Naive thymus-derived CD4-positive, alpha-beta T cell (primary cell): Measurements from ENCODE around the gene HECTD4. TPM values are rescaled to one million over a fixed set of nuclear protein-coding genes. Genes with fewer than 3 reads are reported as not detected.

Experiments used
- ATAC-seq: fragments of 150-1000 bp; cut with Tn5 transposase; 2 replicates; pipeline ENCODE4 v1.10.0; 2021; ENCODE audit warnings: mild to moderate bottlenecking, moderate library complexity
- CTCF ChIA-PET: fragments of 350-600 bp; sonication (Branson Sonifier 250); formaldehyde crosslinking; loops from one replicate; lab custom pipeline; 2021; ENCODE audit warnings: antibody characterized with exemption; lab: Charles Lee
- POLR2A ChIA-PET: fragments of 350-600 bp; sonication (Branson Sonifier 250); formaldehyde crosslinking; loops from one replicate; lab custom pipeline; 2021; ENCODE audit warnings: antibody characterized with exemption, inconsistent platforms; lab: Charles Lee
- DNase-seq, 9 donors: peaks; one replicate each; pipeline versions ENCODE4 v3.0.0 to v3.0.0-alpha.2; 2020 to 2022; ENCODE audit warnings: mixed read lengths in 1 of 9
- H3K27ac ChIP-seq: one replicate; pipeline ENCODE4 v1.7.0; 2013; ENCODE audit warnings: mild to moderate bottlenecking, low read depth, low read length, moderate library complexity
- H3K27me3 ChIP-seq, 2 donors: one replicate each; pipeline ENCODE4 v1.7.0; 2013; ENCODE audit warnings: low read length in 2 of 2, mild to moderate bottlenecking in 2 of 2, moderate library complexity in 2 of 2; ENCODE audit not compliant: control insufficient read depth in 2 of 2, insufficient read depth in 2 of 2
- H3K36me3 ChIP-seq, 3 experiments: 1 replicate in 2 of 3; 2 replicates in 1 of 3; pipeline ENCODE4 v1.7.0; 2013; ENCODE audit warnings: low read length in 3 of 3, mild to moderate bottlenecking in 3 of 3, moderate library complexity in 1 of 3; ENCODE audit not compliant: insufficient read depth in 3 of 3, control insufficient read depth in 2 of 3
- H3K4me1 ChIP-seq, 2 donors: one replicate each; pipeline ENCODE4 v1.7.0; 2013; ENCODE audit warnings: low read length in 2 of 2, mild to moderate bottlenecking in 2 of 2, moderate library complexity in 1 of 2; ENCODE audit not compliant: control insufficient read depth in 2 of 2, insufficient read depth in 2 of 2
- H3K4me3 ChIP-seq: 2 replicates; pipeline ENCODE4 v1.7.0; 2013; ENCODE audit warnings: mild to moderate bottlenecking, low read length
- H3K9me3 ChIP-seq, 3 experiments: 1 replicate in 2 of 3; 2 replicates in 1 of 3; pipeline ENCODE4 v1.7.0; 2013; ENCODE audit warnings: low read length in 3 of 3; ENCODE audit not compliant: control insufficient read depth in 2 of 3
- H3K27ac Mint-ChIP-seq, 9 donors: one replicate each; pipeline ENCODE4 v1.8.0; 2020 to 2022; ENCODE audit warnings: mixed read lengths in 9 of 9, mild to moderate bottlenecking in 8 of 9, moderate library complexity in 5 of 9, inconsistent platforms in 2 of 9
- H3K27me3 Mint-ChIP-seq, 5 donors: one replicate each; pipeline ENCODE4 v1.8.0; 2021 to 2022; ENCODE audit warnings: mixed read lengths in 5 of 5, mild to moderate bottlenecking in 1 of 5
- H3K36me3 Mint-ChIP-seq, 5 donors: one replicate each; pipeline ENCODE4 v1.8.0; 2020 to 2022; ENCODE audit warnings: mixed read lengths in 5 of 5, mild to moderate bottlenecking in 3 of 5, inconsistent platforms in 1 of 5
- H3K4me1 Mint-ChIP-seq, 7 donors: one replicate each; pipeline ENCODE4 v1.8.0; 2020 to 2022; ENCODE audit warnings: mixed read lengths in 7 of 7, mild to moderate bottlenecking in 3 of 7, inconsistent platforms in 1 of 7
- H3K4me3 Mint-ChIP-seq, 10 donors: one replicate each; pipeline ENCODE4 v1.8.0; 2020 to 2022; ENCODE audit warnings: mild to moderate bottlenecking in 10 of 10, mixed read lengths in 10 of 10, moderate library complexity in 6 of 10, inconsistent platforms in 2 of 10
- H3K9me3 Mint-ChIP-seq, 11 donors: one replicate each; pipeline ENCODE4 v1.8.0; 2020 to 2022; ENCODE audit warnings: mixed read lengths in 11 of 11, mild to moderate bottlenecking in 4 of 11, inconsistent platforms in 1 of 11, moderate library complexity in 1 of 11
- intact Hi-C, 2 donors: fragments of 100-400 bp; cut with micrococcal nuclease; formaldehyde crosslinking; loops; one replicate each; pipeline ENCODE4 v1.15.1; 2023
- polyA plus RNA-seq, 2 donors: library from polyadenylated mRNA; unstranded; fragments of 300-500 nt; fragmentation: Illumina TruSeq; gene quantifications; one replicate each; pipeline ENCODE4 v1.2.3, GENCODE V29; 2021
- total RNA-seq, 6 experiments: library from RNA in 5 of 6; stranded (reverse) in 5 of 6; gene quantifications; 1 replicate in 5 of 6; 2 replicates in 1 of 6; pipeline ENCODE4 v1.2.3 and lab custom pipeline; 2021 to 2026

Gene HECTD4
- total and polyA plus RNA-seq, 7 experiments from 2014 or later, result 3.1 to 57.7 (median 47.9) TPM

- no peak for DNase-seq
- no peak for ATAC-seq
- Mint-ChIP-seq H3K4me3 (no peak overlapping the region), H3K9me3 (peaks cover 0 to 12% (median 3%) of the 10 kb centered on the region in 11 donors), H3K27ac (no peak overlapping the region), H3K4me1 (peaks cover 0 to 9% (median 4%) of the 10 kb centered on the region in 7 donors), H3K27me3 (no peaks in the 10 kb centered on the region), H3K36me3 (peaks cover 15 to 42% (median 31%) of the 10 kb centered on the region in 5 donors)
- intact Hi-C loops, result no loop called here
- CTCF ChIA-PET, result no interaction called here
- H3K4me1 ChIP-seq, result no peaks in the 10 kb centered on the region
- no peaks in the 10 kb centered on the region for H3K27me3 ChIP-seq
- no peak overlapping the region for H3K4me3 ChIP-seq
- peaks cover 0 to 54% (median 4%) of the 10 kb centered on the region in 3 experiments for H3K36me3 ChIP-seq
- no peaks in the 10 kb centered on the region for H3K9me3 ChIP-seq
- POLR2A ChIA-PET, result no interaction called here
- no peak overlapping the region for H3K27ac ChIP-seq
Observed at GRCh38 chr12:112164011-112164660, 218.1 kb downstream of the HECTD4 start.

- Mint-ChIP-seq H3K27ac (no peak overlapping the region), H3K4me3 (no peak overlapping the region), H3K36me3 (peaks cover 15 to 48% (median 37%) of the 10 kb centered on the region in 5 donors), H3K9me3 (peaks cover 0 to 15% (median 9%) of the 10 kb centered on the region in 11 donors), H3K27me3 (no peaks in the 10 kb centered on the region), H3K4me1 (peaks cover 0 to 15% (median 10%) of the 10 kb centered on the region in 7 donors)
- Histone ChIP-seq H3K4me3 (no peak overlapping the region), H3K4me1 (peaks cover 0 to 1% of the 10 kb centered on the region in 2 donors), H3K27me3 (no peaks in the 10 kb centered on the region), H3K9me3 (peaks cover 0 to 5% (median 0%) of the 10 kb centered on the region in 3 experiments), H3K36me3 (peaks cover 0 to 60% (median 4%) of the 10 kb centered on the region in 3 experiments), H3K27ac (no peak overlapping the region)
- CTCF ChIA-PET, result no interaction called here
- DNase-seq, result no peak
- intact Hi-C loops, result no loop called here
- no peak for ATAC-seq
- POLR2A ChIA-PET, result no interaction called here
Observed at GRCh38 chr12:112163471-112163991, 218.7 kb downstream of the HECTD4 start.

GRCh38 chr12:112163056-112163455, 219.2 kb downstream of the HECTD4 start:
- H3K27me3 Mint-ChIP-seq, result no peaks in the 10 kb centered on the region
- no peak overlapping the region for H3K4me3 Mint-ChIP-seq
- ATAC-seq (no peak), DNase-seq (no peak)
- Histone ChIP-seq H3K4me3 (no peak overlapping the region), H3K36me3 (peaks cover 0 to 65% (median 4%) of the 10 kb centered on the region in 3 experiments), H3K27ac (no peak overlapping the region), H3K27me3 (no peaks in the 10 kb centered on the region), H3K9me3 (peaks cover 0 to 9% (median 0%) of the 10 kb centered on the region in 3 experiments), H3K4me1 (peaks cover 3 to 6% of the 10 kb centered on the region in 2 donors)
- peaks cover 1 to 20% (median 15%) of the 10 kb centered on the region in 7 donors for H3K4me1 Mint-ChIP-seq
- H3K36me3 Mint-ChIP-seq, result peaks cover 19 to 53% (median 42%) of the 10 kb centered on the region in 5 donors
- H3K27ac Mint-ChIP-seq, result peak overlapping the region in 2 of 9 donors; percentile 41 to 43
- ChIA-PET POLR2A (interaction anchor here (1.5 kb wide), 1 partner anchor 10 kb away, joined by 3 read pairs; no protein-coding TSS in a partner anchor), CTCF (no interaction called here)
- peaks cover under 1 to 20% (median 13%) of the 10 kb centered on the region in 11 donors for H3K9me3 Mint-ChIP-seq
- intact Hi-C loops, result no loop called here

GRCh38 chr12:112162241-112162790, 219.9 kb downstream of the HECTD4 start:
- Mint-ChIP-seq H3K4me3 (no peak overlapping the region), H3K27ac (peak overlapping the region in 1 of 9 donors; percentile 69), H3K4me1 (peaks cover 7 to 27% (median 20%) of the 10 kb centered on the region in 7 donors), H3K9me3 (peaks cover 6 to 27% (median 21%) of the 10 kb centered on the region in 11 donors), H3K36me3 (peaks cover 26 to 61% (median 49%) of the 10 kb centered on the region in 5 donors), H3K27me3 (no peaks in the 10 kb centered on the region)
- H3K36me3 ChIP-seq, result peaks cover 0 to 65% (median 4%) of the 10 kb centered on the region in 3 experiments
- H3K27me3 ChIP-seq, result no peaks in the 10 kb centered on the region
- no peak overlapping the region for H3K27ac ChIP-seq
- H3K4me1 ChIP-seq, result peaks cover 5 to 8% of the 10 kb centered on the region in 2 donors
- ATAC-seq (no peak), DNase-seq (no peak)
- intact Hi-C loops, result no loop called here
- H3K4me3 ChIP-seq, result no peak overlapping the region
- ChIA-PET CTCF (no interaction called here), POLR2A (interaction anchor here (1.5 kb wide), 1 partner anchor 10 kb away, joined by 3 read pairs; no protein-coding TSS in a partner anchor)
- peaks cover 0 to 10% (median 0%) of the 10 kb centered on the region in 3 experiments for H3K9me3 ChIP-seq

- peaks cover 30 to 67% (median 55%) of the 10 kb centered on the region in 5 donors for H3K36me3 Mint-ChIP-seq
- Histone ChIP-seq H3K36me3 (peaks cover 0 to 63% (median 4%) of the 10 kb centered on the region in 3 experiments), H3K27me3 (no peaks in the 10 kb centered on the region), H3K4me1 (peaks cover 5 to 8% of the 10 kb centered on the region in 2 donors), H3K27ac (no peak overlapping the region), H3K9me3 (peaks cover 0 to 10% (median 0%) of the 10 kb centered on the region in 3 experiments), H3K4me3 (no peak overlapping the region)
- peaks cover 6 to 33% (median 23%) of the 10 kb centered on the region in 11 donors for H3K9me3 Mint-ChIP-seq
- H3K27ac Mint-ChIP-seq, result peak overlapping the region in 2 of 9 donors; percentile 22 to 68
- intact Hi-C loops, result no loop called here
- no peak for ATAC-seq
- CTCF ChIA-PET, result no interaction called here
- no peaks in the 10 kb centered on the region for H3K27me3 Mint-ChIP-seq
- DNase-seq, result no peak
- peaks cover 7 to 31% (median 20%) of the 10 kb centered on the region in 7 donors for H3K4me1 Mint-ChIP-seq
- no peak overlapping the region for H3K4me3 Mint-ChIP-seq
- POLR2A ChIA-PET, result interaction anchor here (1.5 kb wide), 1 partner anchor 11 kb away, joined by 3 read pairs; no protein-coding TSS in a partner anchor
Observed at GRCh38 chr12:112161711-112162110, 220.5 kb downstream of the HECTD4 start.

GRCh38 chr12:112160611-112161010, 221.6 kb downstream of the HECTD4 start:
- intact Hi-C loops, result no loop called here
- ChIA-PET CTCF (no interaction called here), POLR2A (interaction anchor here (1.7 kb wide), 1 partner anchor 51 kb away, joined by 4 read pairs; the partner anchor contains the start of gene NAA25)
- no peaks in the 10 kb centered on the region for H3K27me3 Mint-ChIP-seq
- no peak for ATAC-seq
- Histone ChIP-seq H3K36me3 (peaks cover 0 to 61% (median 4%) of the 10 kb centered on the region in 3 experiments), H3K4me1 (peaks cover 5 to 8% of the 10 kb centered on the region in 2 donors), H3K27me3 (no peaks in the 10 kb centered on the region), H3K27ac (no peak overlapping the region), H3K4me3 (no peak overlapping the region), H3K9me3 (peaks cover 0 to 10% (median 0%) of the 10 kb centered on the region in 3 experiments)
- H3K9me3 Mint-ChIP-seq, result peaks cover 6 to 44% (median 33%) of the 10 kb centered on the region in 11 donors
- DNase-seq, result no peak
- no peak overlapping the region for H3K4me3 Mint-ChIP-seq
- H3K36me3 Mint-ChIP-seq, result peaks cover 39 to 78% (median 66%) of the 10 kb centered on the region in 5 donors
- H3K4me1 Mint-ChIP-seq, result peaks cover 7 to 31% (median 20%) of the 10 kb centered on the region in 7 donors
- H3K27ac Mint-ChIP-seq, result peak overlapping the region in 5 of 9 donors; percentile 9 to 78 (median 54)
